ENCODE results near the gene ARSG.

- no peak for TF ChIP-seq EZH2 (IDR thresholded peaks at IDR 0.05; ENCODE audit: borderline replicate concordance, insufficient read depth, low read depth, low read length, poor library complexity, severe bottlenecking)
- no peak for TF ChIP-seq CTCF (IDR thresholded peaks at IDR 0.05)
Observed at GRCh38 chr17:68387435-68388218, 96.3 kb downstream of the ARSG start.

All from B cell (primary cell).